ENCODE measurements around the gene RING1. TPM values are rescaled to one million over a fixed set of nuclear protein-coding genes. Genes with fewer than 3 reads are reported as not detected.

Gene RING1
- total and polyA plus RNA-seq, 10 of the 15 experiments (the other 5 are each of a cell fraction or from before 2014, with no cell fraction given): 2.0 to 27.2 (median 15.8) TPM

DNA sequence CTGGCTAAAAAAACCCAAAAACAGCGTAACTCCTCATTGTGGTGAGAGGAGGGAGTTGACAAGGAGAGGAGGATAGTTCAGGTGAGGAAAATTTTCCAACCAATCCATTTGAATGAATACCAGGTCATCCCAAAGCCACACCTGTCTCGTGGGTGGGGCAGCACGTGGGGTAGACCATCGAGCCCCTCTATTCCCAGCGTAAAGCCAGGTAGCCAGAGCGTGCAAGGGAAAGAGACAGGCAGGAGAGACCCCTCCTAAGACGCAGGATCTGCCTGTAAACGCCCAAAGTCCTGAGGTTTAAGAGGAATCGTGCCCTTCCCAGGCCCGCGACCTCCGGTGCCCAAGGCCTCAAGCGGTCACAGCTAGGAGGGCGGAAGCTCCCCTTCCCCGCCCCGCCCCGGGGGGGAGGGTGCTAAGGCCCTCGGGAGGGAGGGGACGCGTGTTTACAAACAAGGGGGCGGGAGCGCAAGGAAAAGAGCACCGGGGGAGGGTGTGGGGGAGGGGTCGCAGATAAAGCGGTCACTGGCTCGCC is 8.5 kb upstream of the RING1 start (continued):
- TF ChIP-seq ZNF274 (IDR thresholded peaks at IDR 0.05; ENCODE audit: insufficient read depth, insufficient read length) (no peak), TAF1 (IDR thresholded peaks at IDR 0.05; ENCODE audit: borderline replicate concordance, low read depth, low read length) (no peak), MEF2B (IDR thresholded peaks at IDR 0.05; ENCODE audit: partially characterized antibody, poor library complexity, severe bottlenecking) (peak; percentile 6), NR2F1 (conservative IDR thresholded peaks at IDR 0.05) (peak; percentile 25; the same call in 1 of the 2 replicates), EGR1 (IDR thresholded peaks at IDR 0.05; ENCODE audit: borderline replicate concordance in 1 of 2, low read depth in 2 of 2, low read length in 2 of 2) (peak in 1 of 2 experiments; percentile 17; a peak in 1 of 3 replicates), GABPA (IDR thresholded peaks at IDR 0.05; ENCODE audit: low read depth) (no peak), STAT1 (conservative IDR thresholded peaks at IDR 0.05) (no peak)
- TF ChIP-seq, protein P1, sequence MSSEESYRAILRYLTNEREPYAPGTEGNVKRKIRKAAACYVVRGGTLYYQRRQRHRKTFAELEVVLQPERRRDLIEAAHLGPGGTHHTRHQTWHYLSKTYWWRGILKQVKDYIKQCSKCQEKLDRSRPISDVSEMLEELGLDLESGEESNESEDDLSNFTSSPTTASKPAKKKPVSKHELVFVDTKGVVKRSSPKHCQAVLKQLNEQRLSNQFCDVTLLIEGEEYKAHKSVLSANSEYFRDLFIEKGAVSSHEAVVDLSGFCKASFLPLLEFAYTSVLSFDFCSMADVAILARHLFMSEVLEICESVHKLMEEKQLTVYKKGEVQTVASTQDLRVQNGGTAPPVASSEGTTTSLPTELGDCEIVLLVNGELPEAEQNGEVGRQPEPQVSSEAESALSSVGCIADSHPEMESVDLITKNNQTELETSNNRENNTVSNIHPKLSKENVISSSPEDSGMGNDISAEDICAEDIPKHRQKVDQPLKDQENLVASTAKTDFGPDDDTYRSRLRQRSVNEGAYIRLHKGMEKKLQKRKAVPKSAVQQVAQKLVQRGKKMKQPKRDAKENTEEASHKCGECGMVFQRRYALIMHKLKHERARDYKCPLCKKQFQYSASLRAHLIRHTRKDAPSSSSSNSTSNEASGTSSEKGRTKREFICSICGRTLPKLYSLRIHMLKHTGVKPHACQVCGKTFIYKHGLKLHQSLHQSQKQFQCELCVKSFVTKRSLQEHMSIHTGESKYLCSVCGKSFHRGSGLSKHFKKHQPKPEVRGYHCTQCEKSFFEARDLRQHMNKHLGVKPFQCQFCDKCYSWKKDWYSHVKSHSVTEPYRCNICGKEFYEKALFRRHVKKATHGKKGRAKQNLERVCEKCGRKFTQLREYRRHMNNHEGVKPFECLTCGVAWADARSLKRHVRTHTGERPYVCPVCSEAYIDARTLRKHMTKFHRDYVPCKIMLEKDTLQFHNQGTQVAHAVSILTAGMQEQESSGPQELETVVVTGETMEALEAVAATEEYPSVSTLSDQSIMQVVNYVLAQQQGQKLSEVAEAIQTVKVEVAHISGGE (CRISPR knock-in tag; IDR thresholded peaks at IDR 0.05): no peak
